Fibroblast of lung (primary cell): Measurements from ENCODE around the gene VBP1. TPM values are rescaled to one million over a fixed set of nuclear protein-coding genes. Genes with fewer than 3 reads are reported as not detected.
"Not testable (repeated sequence)": the region's sequence is repeated elsewhere in the genome, so short reads cannot be mapped to it uniquely, and the experiment has no call there.

Source experiments
- DNase-seq, 2 donors: peaks; one replicate each; pipeline versions ENCODE4 v3.0.0 to v3.0.0-alpha.2; 2010; ENCODE audit warnings: low read depth in 2 of 2
- H2AFZ ChIP-seq: 2 replicates; pipeline ENCODE4 v1.5.1; 2012; ENCODE audit warnings: low read length, control low read depth, inconsistent platforms
- H3K27ac ChIP-seq: 2 replicates; pipeline ENCODE4 v1.5.1; 2011; ENCODE audit warnings: low read length, control low read depth; ENCODE audit not compliant: insufficient read depth
- H3K27me3 ChIP-seq: 2 replicates; pipeline ENCODE4 v1.5.1; 2011; ENCODE audit warnings: mild to moderate bottlenecking, low read length; ENCODE audit not compliant: control insufficient read depth, insufficient read depth
- H3K36me3 ChIP-seq: 2 replicates; pipeline ENCODE4 v1.5.1; 2011; ENCODE audit warnings: low read length; ENCODE audit not compliant: control insufficient read depth, insufficient read depth
- H3K4me1 ChIP-seq: 2 replicates; pipeline ENCODE4 v1.5.1; 2011; ENCODE audit warnings: low read length; ENCODE audit not compliant: control insufficient read depth, insufficient read depth; ENCODE audit errors: extremely low read depth
- H3K4me2 ChIP-seq: 2 replicates; pipeline ENCODE4 v1.5.1; 2011; ENCODE audit warnings: low read length, control low read depth; ENCODE audit not compliant: insufficient read depth; ENCODE audit errors: extremely low read depth
- H3K4me3 ChIP-seq, 4 experiments: fragments of 200-600 bp in 1 of 4; sonication (generic) in 1 of 4; replicated peaks in 1 of 4; 2 replicates each; pipeline ENCODE4 v1.5.1; 2011 to 2016; ENCODE audit warnings: low read length in 4 of 4, low read depth in 3 of 4, mild to moderate bottlenecking in 3 of 4, control low read depth in 2 of 4, inconsistent platforms in 1 of 4, mixed read lengths in 1 of 4; ENCODE audit not compliant: insufficient read depth in 1 of 4; ENCODE audit errors: control extremely low read depth in 1 of 4
- H3K79me2 ChIP-seq: 2 replicates; pipeline ENCODE4 v1.5.1; 2012; ENCODE audit warnings: mild to moderate bottlenecking, low read length, inconsistent platforms; ENCODE audit not compliant: control insufficient read depth, insufficient read depth
- H3K9ac ChIP-seq: 2 replicates; pipeline ENCODE4 v1.5.1; 2011; ENCODE audit warnings: mild to moderate bottlenecking, low read length, control low read depth; ENCODE audit not compliant: insufficient read depth
- H3K9me3 ChIP-seq: 2 replicates; pipeline ENCODE4 v1.5.1; 2012; ENCODE audit warnings: low read depth, low read length; ENCODE audit not compliant: control insufficient read depth, insufficient read depth
- H4K20me1 ChIP-seq: 2 replicates; pipeline ENCODE4 v1.5.1; 2011; ENCODE audit warnings: low read length; ENCODE audit not compliant: control insufficient read depth, insufficient read depth; ENCODE audit errors: extremely low read depth
- EZH2 ChIP-seq: IDR thresholded peaks from 2 replicates; pipeline ENCODE4 v1.5.1; 2012; ENCODE audit warnings: low read length, control low read depth, mild to moderate bottlenecking; ENCODE audit errors: missing control alignments
- polyA plus RNA-seq, 2 donors: library from polyadenylated mRNA; depleted of rRNA in 1 of 2; stranded (reverse) in 1 of 2; unstranded in 1 of 2; fragments of >200 nt; gene quantifications; 2 replicates each; pipeline ENCODE4 v1.2.1, GENCODE V29; 2011 to 2012; ENCODE audit warnings: missing spikeins in 1 of 2
- total RNA-seq: library from RNA; depleted of rRNA; stranded (reverse); fragments of >200 nt; gene quantifications from 2 replicates; pipeline ENCODE4 v1.2.1, GENCODE V29; 2014
- TF ChIP-seq, protein P1 (sequence below), 2 donors: IDR thresholded peaks in 1 of 2; conservative IDR thresholded peaks in 1 of 2; 1 replicate in 1 of 2; 2 replicates in 1 of 2; pipeline ENCODE4 v1.5.1; 2011 to 2012; ENCODE audit warnings: low read length in 2 of 2, control low read depth in 1 of 2, inconsistent platforms in 1 of 2, low read depth in 1 of 2, mild to moderate bottlenecking in 1 of 2

The VBP1 gene
- total and polyA plus RNA-seq, 2 donors (not counting 1 experiment from before 2014, with no cell fraction given), result 60.9 to 63.9 TPM

DNA sequence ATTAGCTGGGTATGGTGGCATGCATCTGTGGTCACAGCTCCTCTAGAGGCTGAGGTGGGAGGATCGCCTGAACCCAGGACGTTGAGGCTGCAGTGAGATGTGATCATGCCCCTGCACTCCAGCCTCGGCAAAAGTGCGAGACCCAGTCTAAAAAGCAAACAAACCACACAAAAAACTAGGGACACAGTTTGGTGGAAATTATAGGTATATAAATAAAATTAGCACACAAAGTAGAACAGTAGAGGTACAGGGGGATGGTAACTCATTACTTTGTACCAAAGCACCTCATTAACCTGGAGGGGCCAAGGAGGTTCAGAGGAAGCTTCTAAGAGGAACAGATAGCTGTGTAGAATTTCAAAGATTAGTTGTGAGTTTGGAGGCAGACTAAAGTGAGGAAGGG lies 5.1 kb downstream of the VBP1 start:
- no peak for TF ChIP-seq EZH2
- TF ChIP-seq, protein P1, sequence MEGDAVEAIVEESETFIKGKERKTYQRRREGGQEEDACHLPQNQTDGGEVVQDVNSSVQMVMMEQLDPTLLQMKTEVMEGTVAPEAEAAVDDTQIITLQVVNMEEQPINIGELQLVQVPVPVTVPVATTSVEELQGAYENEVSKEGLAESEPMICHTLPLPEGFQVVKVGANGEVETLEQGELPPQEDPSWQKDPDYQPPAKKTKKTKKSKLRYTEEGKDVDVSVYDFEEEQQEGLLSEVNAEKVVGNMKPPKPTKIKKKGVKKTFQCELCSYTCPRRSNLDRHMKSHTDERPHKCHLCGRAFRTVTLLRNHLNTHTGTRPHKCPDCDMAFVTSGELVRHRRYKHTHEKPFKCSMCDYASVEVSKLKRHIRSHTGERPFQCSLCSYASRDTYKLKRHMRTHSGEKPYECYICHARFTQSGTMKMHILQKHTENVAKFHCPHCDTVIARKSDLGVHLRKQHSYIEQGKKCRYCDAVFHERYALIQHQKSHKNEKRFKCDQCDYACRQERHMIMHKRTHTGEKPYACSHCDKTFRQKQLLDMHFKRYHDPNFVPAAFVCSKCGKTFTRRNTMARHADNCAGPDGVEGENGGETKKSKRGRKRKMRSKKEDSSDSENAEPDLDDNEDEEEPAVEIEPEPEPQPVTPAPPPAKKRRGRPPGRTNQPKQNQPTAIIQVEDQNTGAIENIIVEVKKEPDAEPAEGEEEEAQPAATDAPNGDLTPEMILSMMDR (conservative IDR thresholded peaks at IDR 0.05 in 1 of 2, IDR thresholded peaks at IDR 0.05 in 1 of 2; ENCODE audit: low read depth in 1 of 2, low read length in 2 of 2), result no peak

DNA sequence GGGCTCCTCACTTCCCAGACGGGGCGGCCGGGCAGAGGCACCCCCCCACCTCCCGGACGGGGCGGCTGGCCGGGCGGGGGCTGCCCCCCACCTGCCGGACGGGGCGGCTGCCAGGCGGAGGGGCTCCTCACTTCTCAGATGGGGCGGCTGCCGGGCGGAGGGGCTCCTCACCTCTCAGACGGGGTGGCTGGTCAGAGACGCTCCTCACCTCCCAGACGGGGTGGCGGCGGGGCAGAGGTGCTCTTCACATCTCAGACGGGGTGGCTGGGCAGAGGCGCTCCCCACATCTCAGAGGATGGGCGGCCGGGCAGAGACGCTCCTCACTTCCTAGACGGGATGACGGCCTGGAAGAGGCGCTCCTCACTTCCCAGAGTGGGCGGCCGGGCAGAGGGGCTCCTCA lies 7.5 kb downstream of the VBP1 start:
- H3K4me3 ChIP-seq, H4K20me1 ChIP-seq, H3K27ac ChIP-seq, DNase-seq, H3K79me2 ChIP-seq, H3K9ac ChIP-seq, H2AFZ ChIP-seq, H3K4me1 ChIP-seq, H3K27me3 ChIP-seq, H3K9me3 ChIP-seq, H3K4me2 ChIP-seq, H3K36me3 ChIP-seq: not testable (repeated sequence)

More for the DNA sequence above, 5.1 kb downstream of the VBP1 start:
- Histone ChIP-seq H4K20me1 (no peaks in the 10 kb centered on the region), H2AFZ (no peak overlapping the region), H3K4me3 (no peak overlapping the region), H3K9me3 (no peaks in the 10 kb centered on the region), H3K36me3 (no peaks in the 10 kb centered on the region), H3K79me2 (peaks cover 31% of the 10 kb centered on the region), H3K27ac (no peak overlapping the region), H3K27me3 (no peaks in the 10 kb centered on the region), H3K4me1 (no peaks in the 10 kb centered on the region), H3K4me2 (no peak overlapping the region), H3K9ac (no peak overlapping the region)
- DNase-seq, result no peak

DNA sequence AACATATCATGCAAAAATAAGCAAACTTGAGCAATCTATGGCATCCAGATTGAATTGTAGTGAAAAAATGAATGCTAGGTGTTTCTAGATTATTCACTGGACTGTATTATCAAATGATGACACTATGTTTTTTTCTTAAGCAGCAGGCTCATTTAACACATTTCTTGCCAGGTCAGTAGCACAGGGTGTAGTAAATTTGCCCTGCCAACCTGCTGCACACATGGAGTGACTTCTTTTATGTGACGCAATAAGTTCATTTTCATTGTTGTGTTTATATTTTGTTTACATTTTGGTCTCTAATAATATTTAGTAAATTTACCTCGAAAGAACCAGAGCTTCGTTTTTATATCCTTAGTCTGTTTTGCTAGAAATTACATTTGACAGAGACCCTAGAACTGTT lies 9.5 kb downstream of the VBP1 start:
- Histone ChIP-seq H4K20me1 (no peaks in the 10 kb centered on the region), H3K36me3 (no peaks in the 10 kb centered on the region), H2AFZ (no peak overlapping the region), H3K79me2 (no peaks in the 10 kb centered on the region), H3K27ac (no peak overlapping the region), H3K9me3 (no peaks in the 10 kb centered on the region), H3K9ac (no peak overlapping the region), H3K27me3 (no peaks in the 10 kb centered on the region), H3K4me3 (no peak overlapping the region), H3K4me1 (no peaks in the 10 kb centered on the region), H3K4me2 (no peak overlapping the region)
- no peak for DNase-seq
- TF ChIP-seq EZH2, result no peak
- TF ChIP-seq, protein P1 (conservative IDR thresholded peaks at IDR 0.05 in 1 of 2, IDR thresholded peaks at IDR 0.05 in 1 of 2; ENCODE audit: low read depth in 1 of 2, low read length in 2 of 2), result no peak
